Neural crest cell (in vitro differentiated cells): ENCODE measurements around the gene ATP1A1. TPM values are rescaled to one million over a fixed set of nuclear protein-coding genes. Genes with fewer than 3 reads are reported as not detected.

Experiments used
- DNase-seq: peaks from one replicate; pipeline ENCODE4 v3.0.0; 2021; ENCODE audit warnings: low read depth, mixed read lengths, low spot score
- H3K27ac Mint-ChIP-seq: one replicate; pipeline ENCODE4 v1.8.0; 2021; ENCODE audit warnings: mild to moderate bottlenecking, mixed read lengths; ENCODE audit not compliant: unreplicated experiment
- H3K27me3 Mint-ChIP-seq: 2 replicates; pipeline ENCODE4 v1.8.0; 2021; ENCODE audit warnings: low read depth, mild to moderate bottlenecking, mixed read lengths
- H3K36me3 Mint-ChIP-seq: 2 replicates; pipeline ENCODE4 v1.8.0; 2021; ENCODE audit warnings: low read depth, mild to moderate bottlenecking, mixed read lengths
- H3K4me1 Mint-ChIP-seq: 2 replicates; pipeline ENCODE4 v1.8.0; 2021; ENCODE audit warnings: mixed read lengths
- H3K4me3 Mint-ChIP-seq: one replicate; pipeline ENCODE4 v1.8.0; 2021; ENCODE audit warnings: mild to moderate bottlenecking, mixed read lengths
- H3K9me3 Mint-ChIP-seq: 2 replicates; pipeline ENCODE4 v1.8.0; 2021; ENCODE audit warnings: mixed read lengths
- total RNA-seq: library from RNA; stranded (reverse); gene quantifications from 2 replicates; pipeline ENCODE4 v1.2.1, GENCODE V29; 2021
- TF ChIP-seq, protein P1 (sequence below): fragments of 200-600 bp; sonication (generic); conservative IDR thresholded peaks from 2 replicates; pipeline ENCODE4 v1.5.0; 2021; ENCODE audit warnings: antibody characterized with exemption, mild to moderate bottlenecking

Gene ATP1A1
- total RNA-seq, 1 donor from 2014 or later = 176 TPM

DNA sequence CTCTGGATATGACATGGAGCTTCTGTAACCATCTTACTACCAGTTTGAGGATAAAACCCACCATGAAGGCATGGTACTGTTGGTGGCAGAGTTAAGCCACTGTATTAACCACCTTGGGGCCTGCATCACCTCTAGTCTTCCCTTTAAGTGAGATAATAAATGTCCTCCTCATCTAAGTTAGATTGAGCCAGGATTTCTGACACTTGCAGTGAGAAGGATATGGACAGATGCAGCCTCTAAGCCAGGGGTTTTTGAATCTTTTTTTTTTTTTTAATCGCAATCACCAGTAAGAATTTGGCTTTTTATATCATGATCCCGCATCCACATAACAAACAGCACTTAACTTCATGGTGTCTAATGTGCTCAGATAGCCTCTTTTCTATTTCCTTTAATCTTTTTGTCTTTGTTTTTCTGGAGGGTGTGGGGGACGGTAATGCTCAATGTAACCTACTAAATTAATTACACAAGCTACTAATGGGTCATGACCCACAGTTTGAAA lies 42.2 kb downstream of the ATP1A1 start:
- peak overlapping the region; percentile 33 for H3K4me3 Mint-ChIP-seq
- H3K27ac Mint-ChIP-seq = no peak overlapping the region
- no peaks in the 10 kb centered on the region for H3K27me3 Mint-ChIP-seq
- H3K9me3 Mint-ChIP-seq = no peaks in the 10 kb centered on the region
- H3K36me3 Mint-ChIP-seq = no peaks in the 10 kb centered on the region
- H3K4me1 Mint-ChIP-seq = peaks cover 41% of the 10 kb centered on the region
- no peak for DNase-seq
- TF ChIP-seq, protein P1, sequence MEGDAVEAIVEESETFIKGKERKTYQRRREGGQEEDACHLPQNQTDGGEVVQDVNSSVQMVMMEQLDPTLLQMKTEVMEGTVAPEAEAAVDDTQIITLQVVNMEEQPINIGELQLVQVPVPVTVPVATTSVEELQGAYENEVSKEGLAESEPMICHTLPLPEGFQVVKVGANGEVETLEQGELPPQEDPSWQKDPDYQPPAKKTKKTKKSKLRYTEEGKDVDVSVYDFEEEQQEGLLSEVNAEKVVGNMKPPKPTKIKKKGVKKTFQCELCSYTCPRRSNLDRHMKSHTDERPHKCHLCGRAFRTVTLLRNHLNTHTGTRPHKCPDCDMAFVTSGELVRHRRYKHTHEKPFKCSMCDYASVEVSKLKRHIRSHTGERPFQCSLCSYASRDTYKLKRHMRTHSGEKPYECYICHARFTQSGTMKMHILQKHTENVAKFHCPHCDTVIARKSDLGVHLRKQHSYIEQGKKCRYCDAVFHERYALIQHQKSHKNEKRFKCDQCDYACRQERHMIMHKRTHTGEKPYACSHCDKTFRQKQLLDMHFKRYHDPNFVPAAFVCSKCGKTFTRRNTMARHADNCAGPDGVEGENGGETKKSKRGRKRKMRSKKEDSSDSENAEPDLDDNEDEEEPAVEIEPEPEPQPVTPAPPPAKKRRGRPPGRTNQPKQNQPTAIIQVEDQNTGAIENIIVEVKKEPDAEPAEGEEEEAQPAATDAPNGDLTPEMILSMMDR = no peak

DNA sequence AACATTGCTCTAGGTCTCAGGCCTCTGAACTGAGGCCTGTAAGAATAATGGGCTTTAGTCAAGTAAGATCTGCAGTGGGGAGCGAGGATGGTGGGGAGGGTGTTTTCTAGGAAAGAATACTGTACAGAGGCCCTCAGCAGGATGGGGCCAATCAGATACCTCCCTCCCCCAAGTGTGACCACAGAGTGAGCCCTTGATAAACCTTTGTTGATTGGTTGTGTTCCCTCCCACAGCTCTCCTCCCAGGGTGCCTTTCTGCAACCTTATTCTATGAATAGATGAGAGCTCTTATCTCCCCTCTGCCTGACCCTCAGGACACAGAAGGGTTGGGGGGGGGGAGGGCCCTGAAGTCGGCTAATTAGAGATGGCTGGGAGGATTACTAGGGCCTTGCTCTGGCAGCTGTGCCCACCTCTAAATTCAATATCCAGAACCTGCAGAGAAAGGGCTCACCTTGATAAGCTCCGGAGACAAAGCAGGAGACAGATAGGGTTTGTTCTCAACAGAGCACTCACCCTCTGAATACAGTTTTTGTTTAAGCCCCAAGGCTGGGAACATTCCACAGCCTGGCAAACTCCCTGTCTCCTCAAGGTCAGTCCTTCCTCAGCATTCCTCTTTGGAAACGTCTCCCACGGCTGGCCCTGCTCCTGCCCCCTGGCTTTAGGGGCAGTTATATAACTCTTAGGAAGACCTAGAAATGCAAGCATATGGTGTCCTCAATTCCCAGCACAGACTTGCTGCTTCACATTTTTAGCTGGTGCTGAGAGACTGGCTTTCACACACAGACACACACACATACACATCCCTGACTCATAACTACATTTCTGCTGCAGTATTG lies 42.9 kb downstream of the ATP1A1 start:
- no peak overlapping the region for H3K27ac Mint-ChIP-seq
- TF ChIP-seq, protein P1 = no peak
- H3K36me3 Mint-ChIP-seq = no peaks in the 10 kb centered on the region
- H3K4me1 Mint-ChIP-seq = peaks cover 41% of the 10 kb centered on the region
- no peaks in the 10 kb centered on the region for H3K27me3 Mint-ChIP-seq
- H3K4me3 Mint-ChIP-seq = peak overlapping the region; percentile 79
- no peak for DNase-seq
- no peaks in the 10 kb centered on the region for H3K9me3 Mint-ChIP-seq

DNA sequence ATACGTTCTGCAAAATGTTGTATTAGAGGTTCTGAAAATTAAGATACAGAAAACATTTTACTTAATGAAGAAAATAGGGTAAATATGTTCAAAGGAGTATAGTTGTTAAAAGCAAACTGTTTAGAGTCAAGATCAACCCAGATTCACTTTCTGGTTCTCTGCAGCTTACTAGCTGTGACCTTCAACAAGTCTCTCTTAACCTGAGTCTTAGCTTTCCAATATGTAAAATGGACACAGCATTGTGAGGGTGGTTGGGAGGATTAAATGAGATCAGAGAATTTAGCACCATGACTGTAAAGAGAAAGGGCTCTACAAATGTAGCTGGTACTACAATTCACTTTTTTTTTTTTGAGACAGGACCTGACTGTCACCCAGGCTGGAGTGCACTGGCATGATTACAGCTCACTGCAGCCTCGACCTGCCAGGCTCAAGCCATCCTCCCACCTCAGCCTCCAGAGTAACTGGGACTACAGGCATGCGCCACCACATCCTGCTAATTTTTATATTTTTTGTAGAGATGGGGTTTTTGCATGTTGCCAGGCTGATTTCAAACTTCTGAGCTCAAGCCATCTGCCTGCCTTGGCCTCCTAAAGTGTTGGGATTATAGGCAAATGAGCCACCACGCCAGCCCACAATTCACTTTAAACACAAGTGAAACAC lies 43.9 kb downstream of the ATP1A1 start:
- no peaks in the 10 kb centered on the region for H3K27me3 Mint-ChIP-seq
- H3K36me3 Mint-ChIP-seq = no peaks in the 10 kb centered on the region
- H3K4me1 Mint-ChIP-seq = peaks cover 41% of the 10 kb centered on the region
- TF ChIP-seq, protein P1 = no peak
- DNase-seq = no peak
- no peak overlapping the region for H3K27ac Mint-ChIP-seq
- H3K9me3 Mint-ChIP-seq = no peaks in the 10 kb centered on the region
- H3K4me3 Mint-ChIP-seq = peak overlapping the region; percentile 90

DNA sequence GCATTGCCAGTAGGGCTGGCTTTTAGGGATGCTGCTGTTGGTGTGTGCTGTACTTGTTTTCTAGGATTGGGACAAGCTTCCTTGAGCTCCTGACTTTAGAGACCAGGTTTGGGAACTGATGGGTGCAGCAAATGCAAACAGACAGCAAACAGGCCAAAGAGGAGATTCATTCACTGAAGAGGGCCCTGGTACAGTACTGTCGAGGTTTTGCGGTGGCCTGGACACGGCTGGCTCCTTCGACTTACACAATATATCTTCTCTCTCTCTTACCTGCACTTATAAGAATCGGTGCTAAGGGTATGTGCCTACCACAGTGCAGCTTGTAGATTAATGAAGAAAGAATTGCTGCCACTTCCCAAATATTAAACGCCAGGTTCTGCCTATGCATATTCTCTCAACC lies 44.6 kb downstream of the ATP1A1 start:
- no peaks in the 10 kb centered on the region for H3K9me3 Mint-ChIP-seq
- no peak for DNase-seq
- no peaks in the 10 kb centered on the region for H3K36me3 Mint-ChIP-seq
- peak overlapping the region; percentile 90 for H3K4me3 Mint-ChIP-seq
- H3K4me1 Mint-ChIP-seq = peaks cover 41% of the 10 kb centered on the region
- H3K27me3 Mint-ChIP-seq = no peaks in the 10 kb centered on the region
- no peak overlapping the region for H3K27ac Mint-ChIP-seq
- TF ChIP-seq, protein P1 = no peak

DNA sequence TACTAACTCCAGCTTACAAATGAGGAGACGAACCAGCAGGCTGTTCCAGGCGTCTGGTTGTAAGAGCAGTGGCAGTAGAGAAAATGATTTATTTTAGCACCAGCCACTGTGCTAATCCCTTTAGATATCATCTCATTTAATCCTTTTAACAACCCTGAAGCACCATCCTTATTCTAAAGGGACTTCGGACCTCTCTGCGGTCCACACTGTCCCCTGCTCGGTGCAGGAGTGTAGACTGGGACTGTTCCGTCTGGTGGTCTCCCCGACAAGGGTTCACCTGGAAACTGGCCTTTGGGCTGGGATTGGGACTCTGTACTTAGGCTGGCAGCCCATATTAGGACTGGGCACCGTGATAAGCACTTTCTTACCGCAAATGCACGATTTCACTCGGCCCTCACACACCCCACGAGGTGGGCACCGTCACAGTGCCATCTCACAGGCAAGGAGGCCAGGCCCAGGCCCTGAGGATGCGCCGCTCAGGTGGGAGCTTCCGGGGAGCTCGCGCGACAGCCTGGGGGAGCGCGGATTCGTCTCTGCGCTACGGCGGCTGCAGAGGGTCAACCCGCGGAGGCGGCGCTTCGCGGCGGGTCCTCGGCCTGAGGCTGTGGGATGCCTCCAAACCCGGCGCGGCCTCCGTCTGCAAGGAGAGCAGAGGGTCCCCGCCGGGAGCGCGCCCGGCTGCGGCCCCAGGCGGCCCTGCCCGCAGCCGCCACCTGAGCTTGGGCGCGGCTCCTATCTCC lies 45.2 kb downstream of the ATP1A1 start:
- H3K36me3 Mint-ChIP-seq = no peaks in the 10 kb centered on the region
- H3K27me3 Mint-ChIP-seq = peaks cover 2% of the 10 kb centered on the region
- peak overlapping the region; percentile 90 for H3K4me3 Mint-ChIP-seq
- peak; percentile 75 for DNase-seq
- TF ChIP-seq, protein P1 = no peak
- H3K4me1 Mint-ChIP-seq = peaks cover 41% of the 10 kb centered on the region
- H3K27ac Mint-ChIP-seq = peak overlapping the region; percentile 75
- no peaks in the 10 kb centered on the region for H3K9me3 Mint-ChIP-seq
